HT1080 (cell line): ENCODE data around the gene BRD3. TPM values are rescaled to one million over a fixed set of nuclear protein-coding genes. Genes with fewer than 3 reads are reported as not detected.
A peak's percentile ranks its signal among the peaks of the same experiment; 100 is the strongest.

ENCODE experiments used
- DNase-seq: peaks from one replicate; pipeline ENCODE4 v3.0.0-alpha.2; 2015; ENCODE audit warnings: low read depth
- total RNA-seq: library from RNA; depleted of rRNA; stranded (reverse); fragments of >200 nt; shearing (Covaris generic); gene quantifications from 2 replicates; pipeline ENCODE4 v1.2.3, GENCODE V29; 2014

BRD3 gene
- total RNA-seq, 1 experiment from 2014 or later: 10.1 TPM

DNA sequence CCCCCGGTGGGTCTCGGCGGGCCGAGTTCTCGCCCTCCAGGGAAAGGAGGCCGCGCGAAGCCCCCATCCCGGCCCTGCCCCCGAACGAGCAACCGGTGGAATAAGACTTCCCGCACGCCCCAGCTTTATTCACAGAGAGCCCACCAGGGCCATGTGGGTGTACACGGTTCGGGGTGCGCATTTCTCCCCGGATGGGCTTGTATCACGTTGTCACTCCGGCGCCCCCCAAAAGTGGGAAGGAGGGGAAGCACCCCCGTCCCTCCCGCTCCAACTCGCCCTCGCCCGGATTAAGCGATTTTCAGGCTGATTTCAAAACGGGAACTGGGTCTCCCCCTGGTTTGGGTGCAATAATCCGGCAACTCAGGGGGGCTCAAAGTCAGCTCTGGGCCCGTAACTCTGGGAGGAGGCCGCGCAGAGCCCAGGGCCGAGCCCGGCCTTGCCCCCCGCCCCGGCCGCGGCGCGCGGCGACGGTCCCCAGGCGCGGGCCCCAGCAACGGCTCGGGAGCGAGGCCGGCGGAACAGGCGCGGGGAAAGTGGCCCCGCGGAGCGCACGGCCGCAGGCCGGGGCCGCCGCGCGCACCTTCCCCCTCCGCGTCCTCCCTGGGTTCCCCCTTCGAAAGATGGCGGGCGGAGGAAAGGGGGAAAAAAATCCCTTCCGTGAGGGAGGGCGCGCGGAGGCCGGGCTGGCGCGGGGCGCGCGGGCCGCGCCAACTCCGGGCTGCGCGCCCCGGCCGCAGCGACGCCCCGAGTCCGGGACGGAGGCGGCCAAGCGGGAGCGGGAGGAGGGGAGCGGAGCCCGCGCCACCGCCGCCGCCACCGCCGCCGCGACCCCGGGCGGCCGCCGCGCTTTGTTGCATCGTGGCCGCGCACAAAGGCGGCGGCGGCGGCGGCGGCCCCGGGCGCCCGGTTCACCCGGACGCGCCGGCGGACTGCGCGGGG is 644 bp downstream of the BRD3 start:
- DNase-seq: no peak

DNA sequence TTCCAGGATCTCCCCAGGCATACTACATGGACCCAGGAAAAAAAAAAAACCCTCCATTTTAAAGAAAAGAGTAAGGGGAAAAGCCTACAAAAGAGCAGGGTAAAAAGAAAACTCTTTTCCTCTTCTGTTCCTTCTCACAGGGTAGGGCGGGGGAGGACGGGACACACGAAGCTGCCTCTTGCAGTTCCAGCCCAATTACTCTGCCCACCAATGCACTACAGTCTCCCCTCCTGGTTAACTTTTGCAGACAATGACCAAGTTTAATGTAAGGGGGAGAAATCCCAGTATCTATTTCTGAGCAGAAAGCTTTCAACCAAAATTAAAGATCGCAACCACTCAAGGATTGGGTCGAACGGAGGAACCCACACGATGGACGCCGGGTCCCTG is 1.3 kb downstream of the BRD3 start:
- DNase-seq: no peak

DNA sequence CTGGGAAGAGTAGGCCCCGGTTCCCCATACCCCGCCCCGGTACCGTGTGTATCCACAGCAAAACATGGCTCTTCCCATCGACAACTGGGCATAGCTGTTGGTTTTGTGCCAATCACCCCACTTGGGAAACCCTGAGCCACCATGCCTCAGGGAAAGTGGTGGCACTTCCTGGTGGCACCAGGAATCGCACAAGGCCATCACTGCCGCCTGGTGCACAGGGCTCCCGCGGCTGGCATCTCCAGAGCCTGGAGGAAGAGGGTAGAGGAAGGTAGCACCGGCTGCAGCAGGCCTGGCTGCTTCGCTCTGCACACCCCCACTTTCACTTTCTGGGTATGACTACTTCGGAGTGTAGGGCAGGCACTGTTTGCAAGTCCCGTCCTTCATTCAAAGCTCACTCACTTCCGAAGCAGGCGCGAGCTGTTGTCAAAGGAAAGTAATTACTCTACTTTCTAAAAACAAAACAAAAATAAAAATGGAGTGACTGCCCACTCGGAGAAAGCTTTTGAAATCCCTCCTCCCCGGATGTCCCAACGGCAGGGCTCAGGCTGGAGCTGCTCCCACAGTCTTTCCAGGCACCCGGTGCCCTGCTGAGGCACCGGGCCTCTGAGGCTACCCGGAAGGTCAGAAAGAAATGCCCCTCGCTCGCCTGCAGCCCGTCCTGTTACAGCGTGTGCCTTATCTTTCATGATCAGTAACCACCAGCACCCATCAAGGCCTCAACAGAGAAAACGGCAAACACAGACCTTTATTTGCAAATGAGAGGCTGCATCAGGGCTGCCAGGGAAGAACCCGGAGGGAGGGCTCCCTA is 2.0 kb downstream of the BRD3 start:
- DNase-seq: peak; percentile 37

DNA sequence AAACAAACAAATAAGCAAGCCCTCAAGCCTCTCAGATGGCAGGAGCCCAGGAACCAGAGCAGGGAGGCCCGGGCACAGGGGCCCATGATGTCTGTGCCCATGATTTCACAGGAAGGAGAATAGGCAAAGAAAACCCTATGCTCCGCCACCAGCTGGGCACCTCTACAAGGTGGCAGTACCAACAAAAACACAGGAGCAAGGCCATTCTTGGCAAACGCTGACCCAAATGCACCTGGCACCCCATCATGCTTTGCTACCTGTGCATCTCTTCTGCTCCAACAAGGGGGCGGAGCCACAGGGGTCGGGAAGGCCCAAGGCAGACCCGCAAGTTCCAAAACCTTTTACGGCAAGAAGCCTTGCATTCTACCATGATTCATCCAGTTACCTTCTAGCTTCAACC is 3.1 kb downstream of the BRD3 start:
- DNase-seq: no peak

DNA sequence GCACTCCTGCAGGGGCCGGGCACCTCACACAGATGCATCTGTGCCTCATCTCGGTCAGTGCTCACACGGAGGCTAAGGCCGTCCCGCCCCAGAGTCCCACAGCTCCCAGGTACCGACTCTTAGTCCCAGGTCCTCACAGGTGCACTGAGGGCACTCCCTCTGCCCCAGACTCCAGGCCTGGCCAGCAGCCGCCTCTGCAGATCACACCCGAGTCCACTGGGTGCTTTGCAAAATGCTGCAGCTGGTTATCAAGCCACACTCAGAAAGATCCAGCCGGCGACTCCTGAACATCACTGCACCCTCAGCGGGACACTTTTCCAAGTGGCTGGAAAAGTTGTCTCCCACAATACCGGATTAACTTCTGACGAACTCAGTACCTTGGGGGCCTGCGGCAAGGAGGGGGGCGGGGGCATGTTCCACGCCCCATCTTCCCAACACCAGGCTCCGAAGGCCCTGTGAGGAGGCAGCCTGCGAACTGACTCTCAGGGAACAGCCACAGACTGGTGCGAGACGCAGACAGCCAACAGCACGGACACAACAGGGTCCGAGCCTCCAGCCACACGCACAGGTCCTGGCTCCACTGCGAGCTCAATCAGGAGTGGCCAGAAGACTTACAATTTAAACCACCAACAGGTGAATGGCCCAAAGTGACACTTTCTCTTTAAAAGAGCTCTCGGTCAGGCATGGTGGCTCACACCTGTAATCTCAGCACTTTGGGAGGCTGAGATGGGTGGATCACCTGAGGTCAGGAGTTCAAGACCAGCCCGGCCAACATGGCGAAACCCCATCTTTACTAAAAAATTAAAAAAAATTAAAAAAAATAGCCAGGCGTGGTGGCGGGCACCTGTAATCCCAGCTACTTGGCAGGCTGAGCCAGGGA is 4.0 kb downstream of the BRD3 start:
- DNase-seq: no peak

DNA sequence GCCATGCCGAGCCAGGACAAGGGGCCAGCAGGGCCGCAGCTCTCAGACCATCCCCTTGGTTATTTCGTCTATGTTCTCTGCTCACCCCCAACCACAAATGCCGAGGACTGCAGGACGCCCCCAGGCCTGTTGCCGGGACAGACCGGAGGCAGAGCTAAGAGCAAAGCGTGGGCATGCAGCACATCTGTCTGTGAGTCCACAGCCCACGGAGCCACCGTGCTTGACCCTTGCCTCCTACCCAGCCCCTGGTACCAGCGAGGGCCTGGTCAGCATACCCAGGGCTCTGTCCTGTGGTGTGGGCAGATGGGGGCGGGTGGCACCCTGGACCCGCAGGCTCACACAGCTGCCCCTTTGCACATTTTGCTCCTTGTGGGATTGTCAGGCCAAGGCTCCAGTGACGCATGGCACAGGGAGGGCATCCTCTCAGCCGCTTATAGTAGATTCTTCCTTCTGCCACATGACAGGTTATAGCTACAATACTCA is 4.7 kb downstream of the BRD3 start:
- DNase-seq: no peak

DNA sequence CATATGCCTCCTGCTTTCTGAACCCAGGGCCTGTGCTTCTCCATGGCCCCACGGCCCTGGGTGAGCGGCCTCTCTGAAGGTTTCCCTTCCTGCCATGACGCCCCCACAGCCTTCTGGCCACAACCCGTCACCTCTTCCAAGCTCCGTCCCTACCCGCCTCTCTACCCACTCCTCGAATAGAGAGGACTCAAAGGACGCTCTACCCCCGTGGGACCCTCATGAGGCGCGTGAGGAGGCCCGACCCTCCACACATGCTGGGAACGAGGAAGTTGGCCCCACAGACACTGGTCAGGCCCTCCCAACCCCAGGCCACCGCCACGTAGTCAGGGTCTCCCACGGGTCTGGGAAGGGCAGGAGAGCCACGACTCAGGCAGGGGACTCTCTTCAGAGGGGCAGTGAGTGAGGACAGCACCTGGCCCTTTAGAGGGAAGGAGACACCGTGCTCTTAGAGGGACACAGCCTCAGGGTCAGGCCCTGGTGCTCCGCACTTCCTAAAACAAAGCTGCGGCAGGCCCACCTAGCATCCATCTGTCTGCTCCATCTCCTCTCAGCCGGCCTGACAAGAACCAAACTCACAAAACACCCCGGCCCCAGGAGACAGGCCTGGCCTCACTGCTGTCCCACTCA is 5.3 kb downstream of the BRD3 start:
- no peak for DNase-seq

DNA sequence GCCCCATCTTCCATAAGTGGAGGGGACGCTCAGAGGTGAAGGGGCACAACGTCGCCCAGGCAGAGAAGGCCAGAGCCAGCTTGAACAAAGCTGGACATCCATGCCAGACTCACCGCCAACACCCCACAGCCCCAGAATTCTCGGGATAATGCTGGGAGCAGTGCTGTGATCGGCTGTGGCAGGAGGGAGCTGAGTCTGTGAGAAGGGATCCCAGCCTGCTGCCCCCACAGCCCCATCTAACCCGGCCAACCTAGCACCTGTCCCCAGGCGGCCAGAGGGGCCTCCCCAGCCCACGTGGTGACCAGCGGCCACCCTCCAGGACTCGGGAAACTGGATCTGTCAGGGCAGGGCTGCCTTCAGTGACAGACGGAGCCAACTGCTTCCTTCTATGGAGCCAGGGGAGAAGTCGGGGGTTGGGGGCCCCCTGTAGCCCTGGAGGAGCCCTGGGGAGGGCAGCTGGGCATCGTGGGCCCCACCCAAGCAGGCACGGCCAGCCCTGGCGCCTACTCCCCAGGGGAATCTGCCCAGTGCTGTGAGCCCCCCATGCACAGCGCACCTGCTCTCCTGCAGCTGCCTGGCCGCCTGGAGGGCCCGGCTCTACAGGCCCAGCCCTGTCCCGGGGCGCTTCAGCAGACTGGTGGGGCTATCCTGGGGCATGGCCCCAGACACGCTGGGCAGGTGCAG is 6.0 kb downstream of the BRD3 start:
- DNase-seq: no peak

DNA sequence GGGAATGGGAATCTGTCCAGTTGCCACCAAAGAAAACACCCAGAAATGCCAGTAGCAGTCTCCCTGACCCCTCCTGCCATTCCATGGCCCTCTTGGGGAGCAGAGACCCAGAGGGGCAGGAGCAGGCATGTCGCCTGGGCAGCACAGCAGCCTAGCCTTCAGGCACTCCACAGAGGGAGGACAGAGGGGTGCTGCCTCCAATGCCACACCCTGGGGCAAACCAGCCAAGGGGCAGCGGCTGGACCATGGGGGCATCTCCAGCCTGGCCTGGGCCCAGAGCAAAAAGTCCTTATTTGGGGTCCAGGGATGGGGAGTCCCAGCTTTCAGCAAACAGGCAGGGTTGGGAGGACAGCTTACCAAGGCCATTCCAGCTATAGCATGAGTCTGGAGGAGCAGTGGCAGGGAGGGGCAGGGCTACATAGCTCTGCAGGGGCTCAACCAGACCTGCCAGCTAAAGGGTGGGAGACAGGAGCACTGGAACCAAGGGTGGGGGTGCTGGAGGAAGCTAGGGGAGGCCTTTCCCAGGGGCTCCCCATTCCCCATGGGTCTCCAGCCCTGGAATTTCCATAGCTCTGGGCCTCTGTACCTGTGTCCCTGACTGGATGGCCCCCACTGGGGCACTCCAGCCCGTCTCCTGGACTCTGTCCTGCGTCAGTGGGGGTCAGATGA is 6.7 kb downstream of the BRD3 start:
- DNase-seq: no peak

DNA sequence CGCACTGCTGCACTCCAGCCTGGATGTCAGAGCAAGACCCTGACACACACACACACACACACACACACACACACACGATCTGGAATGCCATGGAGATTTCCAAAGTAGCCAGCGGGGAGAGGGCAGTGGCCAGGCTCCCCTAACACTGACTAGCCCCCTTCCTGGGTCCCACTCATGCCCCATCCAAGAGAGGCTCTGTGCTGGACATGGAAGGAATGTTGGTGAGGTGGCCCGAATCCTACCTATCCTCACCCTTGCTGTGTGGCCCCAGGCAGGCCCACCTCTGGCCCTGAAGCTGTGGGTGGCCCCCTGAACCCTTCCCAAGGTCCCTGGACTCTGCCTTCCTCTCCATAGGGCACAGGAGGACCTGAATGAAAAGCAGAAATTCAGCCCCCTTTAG is 7.3 kb downstream of the BRD3 start:
- DNase-seq: no peak

DNA sequence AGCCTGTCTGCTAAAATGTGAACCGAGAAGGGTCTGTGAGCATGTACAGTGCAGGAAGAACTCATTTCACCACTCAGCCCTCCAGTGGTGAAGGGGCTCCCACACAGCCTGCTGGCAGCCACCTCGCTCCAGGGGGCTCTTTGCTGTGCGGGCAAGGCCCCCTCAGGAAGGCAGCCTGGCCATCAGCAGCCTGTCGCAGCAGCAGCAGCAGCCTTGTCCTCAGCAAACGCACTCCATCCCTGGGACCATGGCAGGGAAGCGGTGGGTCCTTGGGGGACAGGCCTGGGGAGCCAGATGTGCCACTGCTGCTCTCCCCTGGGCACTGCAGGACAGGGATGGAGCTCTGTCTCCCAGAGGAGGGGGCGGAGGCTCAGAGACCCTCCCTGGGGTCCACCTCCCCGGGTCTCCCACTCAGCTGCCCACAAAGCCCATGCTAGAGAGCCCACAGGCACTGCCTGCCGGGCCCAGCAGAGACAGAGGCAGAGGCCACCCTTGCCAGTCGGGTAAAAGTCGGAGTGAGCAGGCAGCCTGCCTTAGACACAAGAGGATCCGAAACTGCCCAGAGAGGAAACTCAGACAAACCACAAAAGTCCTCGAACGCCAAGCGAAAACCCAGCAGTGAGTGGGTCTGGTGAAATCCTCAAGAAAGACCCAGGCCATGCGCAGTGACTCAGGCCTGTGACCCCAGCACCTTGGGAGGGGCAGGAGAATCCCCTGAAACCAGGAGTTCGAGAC is 8.0 kb downstream of the BRD3 start:
- DNase-seq: peak; percentile 61

DNA sequence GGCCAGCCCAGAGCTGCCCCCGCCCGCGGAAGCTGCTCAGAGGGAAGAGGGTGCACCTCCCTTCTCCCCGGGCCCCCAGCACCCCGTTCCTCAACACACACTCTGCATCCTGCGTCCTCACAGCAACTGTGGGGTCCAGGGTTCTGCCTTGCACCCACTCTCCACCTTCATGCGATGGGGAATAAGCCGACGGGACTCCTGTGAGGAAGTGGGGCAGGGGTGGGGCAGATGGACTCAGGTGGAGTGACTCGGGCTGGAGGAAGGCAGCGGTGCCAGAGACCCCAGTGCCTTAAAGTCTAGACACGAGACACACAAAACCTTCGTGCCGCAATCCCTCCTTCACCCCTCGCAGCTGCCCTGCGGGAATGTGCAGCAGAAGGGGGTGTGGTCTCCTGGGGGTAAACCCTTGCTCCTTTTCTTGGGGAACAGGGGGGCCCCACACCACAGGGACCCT is 8.6 kb downstream of the BRD3 start:
- DNase-seq: no peak

DNA sequence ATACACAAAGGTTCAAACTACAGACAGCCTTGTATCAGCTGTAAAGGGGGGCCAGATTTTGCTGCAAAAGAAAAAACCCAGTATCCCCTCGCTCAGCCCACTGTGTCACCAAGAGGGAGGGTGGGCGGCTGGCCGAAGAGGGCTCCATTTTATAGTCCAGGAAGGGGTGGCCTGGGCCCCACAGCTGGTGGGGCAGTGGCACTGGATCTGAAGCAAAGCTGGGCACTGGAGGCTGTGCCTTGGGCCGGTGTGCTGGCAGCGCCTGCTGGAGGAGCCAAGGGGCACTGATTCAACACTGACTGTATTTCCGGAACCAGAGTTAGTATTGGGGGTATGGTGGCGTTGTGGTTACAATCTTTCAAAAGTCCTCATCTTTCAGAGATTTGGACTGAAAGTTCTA is 9.1 kb downstream of the BRD3 start:
- peak; percentile 76 for DNase-seq

DNA sequence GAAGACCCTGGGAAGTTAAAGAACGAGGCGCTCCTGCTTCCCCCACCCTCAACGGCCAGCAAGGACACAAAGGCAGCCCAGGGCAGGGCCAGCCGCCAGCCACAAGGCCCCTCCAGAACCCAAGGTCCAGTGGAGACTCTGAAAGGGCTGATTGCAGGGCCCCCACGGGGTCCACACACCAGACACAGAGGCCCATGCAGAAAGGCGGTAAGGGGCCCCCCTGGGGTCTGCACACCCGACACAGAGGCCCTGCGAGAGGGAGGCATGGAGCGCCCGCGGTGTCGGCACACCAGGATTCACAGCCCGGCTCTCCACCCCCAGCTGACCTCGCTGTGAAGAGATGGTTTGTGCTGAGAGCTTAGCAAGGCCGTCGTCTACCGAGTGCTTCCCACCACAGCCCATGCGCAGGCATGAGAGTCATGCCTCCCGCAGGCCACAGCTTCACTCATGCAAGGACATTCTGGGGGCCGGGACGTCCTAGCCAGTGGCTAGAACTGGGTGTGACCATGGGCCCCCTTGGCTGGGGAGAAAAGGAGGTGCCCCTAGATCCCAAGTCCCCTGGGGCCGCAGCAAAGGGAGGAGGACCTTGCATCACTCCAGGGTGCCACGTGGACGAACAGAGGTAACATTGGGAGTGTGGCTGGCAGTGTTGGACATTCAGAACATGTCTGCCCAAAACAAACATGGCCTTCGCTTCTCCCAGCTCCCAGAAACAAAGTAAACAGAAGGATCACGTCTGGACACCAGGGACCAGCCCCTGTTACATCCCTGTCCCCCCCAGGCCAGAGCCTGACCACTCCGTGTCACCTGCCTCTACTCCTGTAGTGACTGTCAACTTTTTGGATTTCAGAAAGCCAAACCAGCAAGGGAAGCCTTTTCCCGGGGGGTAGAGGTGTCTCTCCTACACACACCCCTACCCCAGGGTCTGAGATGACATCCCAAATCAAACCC is 9.8 kb downstream of the BRD3 start:
- DNase-seq: no peak

DNA sequence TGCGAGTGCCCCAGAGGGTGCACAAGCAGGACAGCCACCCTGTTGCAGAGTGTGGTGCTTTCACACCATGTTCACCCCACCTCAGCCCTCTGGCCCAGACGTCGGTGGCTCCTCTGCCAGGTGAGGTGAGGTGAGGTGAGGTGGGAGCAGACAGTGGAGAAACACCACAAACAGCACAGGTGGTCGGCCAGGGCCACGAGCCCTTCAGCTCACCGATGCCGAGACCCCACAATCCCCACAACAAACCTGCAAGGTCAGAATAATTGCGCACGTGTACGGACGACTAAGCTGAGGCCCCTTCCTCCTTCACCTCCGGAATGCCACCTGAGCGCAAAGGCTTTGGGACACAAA is 10.5 kb downstream of the BRD3 start:
- no peak for DNase-seq

DNA sequence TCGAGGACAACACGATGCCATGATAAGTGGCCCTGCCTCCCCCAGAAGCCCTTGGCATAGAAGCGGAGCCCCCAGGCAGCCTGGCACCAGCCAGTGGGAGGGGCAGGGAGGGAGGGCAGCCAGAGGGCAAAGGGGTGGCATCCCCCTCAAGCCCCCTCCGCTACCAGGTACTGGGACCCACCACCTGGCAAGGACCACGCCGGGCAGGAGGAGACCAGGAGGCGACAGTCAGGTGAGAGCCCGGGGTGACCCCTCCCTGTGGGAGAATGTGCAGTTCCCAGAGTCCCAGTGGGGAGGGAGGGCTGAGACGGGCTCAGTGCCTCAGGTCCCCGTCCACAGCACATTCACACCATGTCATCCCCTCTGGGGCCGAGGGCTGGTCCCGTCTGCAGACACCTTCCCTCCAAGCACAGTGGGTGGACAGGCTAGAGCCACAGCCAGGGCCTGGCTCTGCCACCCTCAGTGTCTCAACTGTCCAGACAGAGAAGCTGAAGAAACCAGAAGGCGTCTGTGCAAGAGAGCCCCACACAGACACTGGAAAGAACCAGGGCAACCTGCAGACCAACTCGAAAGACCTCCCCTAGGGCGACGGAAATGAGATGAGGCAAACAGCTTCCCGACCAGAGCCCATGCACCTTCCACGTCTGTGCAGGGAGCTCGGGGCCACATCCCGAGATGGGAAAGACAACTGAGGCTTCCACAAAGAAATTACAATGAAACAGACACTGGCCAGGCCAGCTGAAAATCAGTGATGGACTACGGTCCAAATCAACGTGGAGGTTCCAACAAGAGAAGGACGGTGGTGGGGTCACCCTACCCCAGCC is 11.1 kb downstream of the BRD3 start:
- no peak for DNase-seq

DNA sequence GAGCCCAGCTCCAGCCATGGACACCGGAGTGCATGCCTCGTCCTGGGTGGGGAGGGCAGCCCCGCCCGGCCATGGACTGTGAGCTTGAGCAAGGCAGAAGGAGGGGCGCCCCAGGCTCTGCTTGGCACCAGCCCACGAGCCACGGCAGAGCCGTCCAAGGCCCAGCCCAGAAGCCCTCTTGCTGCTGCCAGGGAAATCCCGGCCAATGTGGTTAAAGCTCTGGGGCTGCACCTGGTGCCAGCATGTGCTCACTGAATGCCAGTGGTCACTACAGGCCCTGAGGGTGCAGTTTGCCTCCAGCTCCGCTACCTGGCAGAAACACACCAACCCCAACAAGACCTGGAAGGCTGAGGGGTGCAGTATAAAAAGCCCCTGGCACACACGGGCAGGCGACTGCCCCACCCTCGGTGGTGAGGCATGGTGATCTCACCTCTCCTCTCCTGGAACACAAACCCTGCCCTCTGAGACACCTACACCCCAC is 11.8 kb downstream of the BRD3 start:
- peak; percentile 56 for DNase-seq
